H9 (cell line): Measurements from ENCODE around the gene ARMC9. TPM values are rescaled to one million over a fixed set of nuclear protein-coding genes. Genes with fewer than 3 reads are reported as not detected.

Experiments used
- DNase-seq: peaks from one replicate; pipeline ENCODE4 v3.0.0-alpha.2; 2017
- H2AFZ ChIP-seq: one replicate; pipeline ENCODE4 v1.6.1; 2013; ENCODE audit warnings: mild to moderate bottlenecking, low read length, control low read depth, moderate library complexity
- H2AK5ac ChIP-seq: 2 replicates; pipeline ENCODE4 v1.6.1; 2013; ENCODE audit warnings: low read length, control low read depth, mixed read lengths; ENCODE audit not compliant: insufficient read length
- H2BK120ac ChIP-seq: one replicate; pipeline ENCODE4 v1.6.1; 2013; ENCODE audit warnings: low read depth, mild to moderate bottlenecking, low read length, control low read depth, inconsistent platforms; ENCODE audit not compliant: poor library complexity, severe bottlenecking
- H2BK12ac ChIP-seq: 2 replicates; pipeline ENCODE4 v1.6.1; 2013; ENCODE audit warnings: low read length, control low read depth, mixed read lengths, low read depth; ENCODE audit not compliant: insufficient read length
- H2BK15ac ChIP-seq: 2 replicates; pipeline ENCODE4 v1.6.1; 2013; ENCODE audit warnings: low read depth, low read length, control low read depth
- H2BK20ac ChIP-seq: one replicate; pipeline ENCODE4 v1.6.1; 2013; ENCODE audit warnings: low read depth, mild to moderate bottlenecking, low read length, control low read depth, inconsistent platforms; ENCODE audit not compliant: poor library complexity, severe bottlenecking
- H2BK5ac ChIP-seq: 2 replicates; pipeline ENCODE4 v1.6.1; 2013; ENCODE audit warnings: low read length, control low read depth, mixed read lengths; ENCODE audit not compliant: insufficient read length
- H3K14ac ChIP-seq: 2 replicates; pipeline ENCODE4 v1.6.1; 2013; ENCODE audit warnings: low read length, control low read depth; ENCODE audit not compliant: insufficient read depth
- H3K18ac ChIP-seq: 2 replicates; pipeline ENCODE4 v1.6.1; 2013; ENCODE audit warnings: low read depth, mild to moderate bottlenecking, mixed read lengths, low read length, control low read depth; ENCODE audit not compliant: insufficient read length
- H3K23ac ChIP-seq: 2 replicates; pipeline ENCODE4 v1.6.1; 2013; ENCODE audit warnings: low read length, control low read depth, mixed read lengths, low read depth; ENCODE audit not compliant: insufficient read length
- H3K23me2 ChIP-seq: 2 replicates; pipeline ENCODE4 v1.6.1; 2013; ENCODE audit warnings: low read depth, mild to moderate bottlenecking, mixed read lengths, low read length, control low read depth; ENCODE audit not compliant: insufficient read length, poor library complexity, severe bottlenecking
- H3K27ac ChIP-seq: 2 replicates; pipeline ENCODE4 v1.5.1; 2013; ENCODE audit warnings: low read length, control low read depth, mixed read lengths, low read depth; ENCODE audit not compliant: insufficient read length
- H3K27me3 ChIP-seq: 2 replicates; pipeline ENCODE4 v1.6.1; 2013; ENCODE audit warnings: low read length, control low read depth, inconsistent platforms; ENCODE audit not compliant: insufficient read depth
- H3K4ac ChIP-seq: 2 replicates; pipeline ENCODE4 v1.6.1; 2013; ENCODE audit warnings: low read depth, mild to moderate bottlenecking, control low read depth, inconsistent platforms, low read length, moderate library complexity
- H3K4me1 ChIP-seq: 2 replicates; pipeline ENCODE4 v1.6.1; 2013; ENCODE audit warnings: low read length, control low read depth, inconsistent platforms; ENCODE audit not compliant: insufficient read depth
- H3K4me2 ChIP-seq: 2 replicates; pipeline ENCODE4 v1.6.1; 2013; ENCODE audit warnings: low read length, control low read depth, mixed read lengths; ENCODE audit not compliant: insufficient read length, insufficient read depth
- H3K56ac ChIP-seq: 2 replicates; pipeline ENCODE4 v1.6.1; 2013; ENCODE audit warnings: low read depth, mild to moderate bottlenecking, mixed read lengths, low read length, control low read depth; ENCODE audit not compliant: insufficient read length
- H3K79me1 ChIP-seq: 2 replicates; pipeline ENCODE4 v1.6.1; 2013; ENCODE audit warnings: low read depth, mild to moderate bottlenecking, moderate library complexity, low read length, control low read depth, inconsistent platforms; ENCODE audit not compliant: insufficient read depth, poor library complexity, severe bottlenecking
- H3K79me2 ChIP-seq: 2 replicates; pipeline ENCODE4 v1.6.1; 2013; ENCODE audit warnings: low read length, control low read depth, inconsistent platforms; ENCODE audit not compliant: insufficient read depth
- H3K9ac ChIP-seq: 2 replicates; pipeline ENCODE4 v1.6.1; 2013; ENCODE audit warnings: low read length, control low read depth, mixed read lengths; ENCODE audit not compliant: insufficient read length; ENCODE audit errors: extremely low read depth
- H3K9me3 ChIP-seq: one replicate; pipeline ENCODE4 v1.6.1; 2013; ENCODE audit warnings: low read depth, low read length, inconsistent platforms; ENCODE audit not compliant: control insufficient read depth
- H3T11ph ChIP-seq: one replicate; pipeline ENCODE4 v1.6.1; 2013; ENCODE audit warnings: mild to moderate bottlenecking, low read length, control low read depth, inconsistent platforms
- H4K20me1 ChIP-seq: one replicate; pipeline ENCODE4 v1.6.1; 2013; ENCODE audit not compliant: control insufficient read depth, insufficient read length, insufficient read depth
- H4K5ac ChIP-seq: 2 replicates; pipeline ENCODE4 v1.6.1; 2013; ENCODE audit warnings: low read depth, mild to moderate bottlenecking, mixed read lengths, low read length, control low read depth; ENCODE audit not compliant: insufficient read length
- H4K8ac ChIP-seq: replicated peaks from 2 replicates; pipeline ENCODE4 v1.6.1; 2013; ENCODE audit warnings: low read length, control low read depth, mixed read lengths, low read depth; ENCODE audit not compliant: insufficient read length
- H4K91ac ChIP-seq: 2 replicates; pipeline ENCODE4 v1.6.1; 2013; ENCODE audit warnings: low read depth, mild to moderate bottlenecking, moderate library complexity, mixed read lengths, low read length, control low read depth; ENCODE audit not compliant: insufficient read length
- H3K27ac Mint-ChIP-seq, 3 experiments: 2 replicates in 2 of 3; 3 replicates in 1 of 3; pipeline ENCODE4 v1.8.0; 2020 to 2021; ENCODE audit warnings: mixed read lengths in 3 of 3, mild to moderate bottlenecking in 1 of 3, moderate library complexity in 1 of 3
- H3K27me3 Mint-ChIP-seq: 2 replicates; pipeline ENCODE4 v1.8.0; 2021; ENCODE audit warnings: low read depth, mild to moderate bottlenecking, moderate library complexity, mixed read lengths
- H3K36me3 Mint-ChIP-seq, 3 experiments: 2 replicates in 2 of 3; 3 replicates in 1 of 3; pipeline ENCODE4 v1.8.0; 2020 to 2021; ENCODE audit warnings: low read depth in 3 of 3, mixed read lengths in 3 of 3; ENCODE audit not compliant: insufficient read depth in 1 of 3
- H3K4me1 Mint-ChIP-seq, 2 experiments: 2 replicates each; pipeline ENCODE4 v1.8.0; 2020; ENCODE audit warnings: mixed read lengths in 2 of 2
- H3K4me3 Mint-ChIP-seq, 2 experiments: 2 replicates in 1 of 2; 3 replicates in 1 of 2; pipeline ENCODE4 v1.8.0; 2020 to 2021; ENCODE audit warnings: mild to moderate bottlenecking in 2 of 2, mixed read lengths in 2 of 2, moderate library complexity in 1 of 2
- H3K9me3 Mint-ChIP-seq, 2 experiments: 2 replicates in 1 of 2; 3 replicates in 1 of 2; pipeline ENCODE4 v1.8.0; 2020; ENCODE audit warnings: mild to moderate bottlenecking in 2 of 2, mixed read lengths in 2 of 2, moderate library complexity in 1 of 2
- CTCF ChIP-seq: fragments of 200-600 bp; sonication (generic); conservative IDR thresholded peaks from 3 replicates; pipeline ENCODE4 v1.8.0; 2021; ENCODE audit warnings: antibody characterized with exemption, mild to moderate bottlenecking
- WGBS: extraction: QIAGEN DNeasy Blood & Tissue Kit; methylation state at CpG from one replicate; pipeline ENCODE4 v1.1.7; 2013; ENCODE audit warnings: missing lambda C conversion rate, low lambda C conversion rate, mixed read lengths; ENCODE audit not compliant: insufficient read length; ENCODE audit errors: extremely low coverage; 5-methylcytosine and 5-hydroxymethylcytosine counted together
- total RNA-seq: library from RNA; stranded (reverse); gene quantifications from 2 replicates; pipeline ENCODE4 v1.2.1, GENCODE V29; 2021

The ARMC9 gene
- total RNA-seq, 1 experiment from 2014 or later, result 37.6 TPM

- Histone ChIP-seq H3K4ac (no peak within 1 kb of the TSS), H3K23me2 (peaks cover 9% of the 10 kb centered on the region), H3K4me1 (no peaks in the 10 kb centered on the region; the same call in 1 of the 2 replicates), H3K9ac (no peak within 1 kb of the TSS), H2BK120ac (no peak within 1 kb of the TSS), H3K56ac (no peak within 1 kb of the TSS), H3K23ac (no peak within 1 kb of the TSS), H4K20me1 (no peaks in the 10 kb centered on the region), H4K8ac (no peak within 1 kb of the TSS), H3K4me2 (peak within 1 kb of the TSS; percentile 48), H2AK5ac (no peak within 1 kb of the TSS), H3K27ac (no peak within 1 kb of the TSS), H4K91ac (no peak within 1 kb of the TSS), H3K27me3 (no peaks in the 10 kb centered on the region), H3K79me2 (no peaks in the 10 kb centered on the region; the same call in 1 of the 2 replicates), H3K9me3 (no peaks in the 10 kb centered on the region), H2BK12ac (no peak within 1 kb of the TSS), H3K79me1 (no peaks in the 10 kb centered on the region), H3K14ac (peak within 1 kb of the TSS; percentile 37; the same call in 1 of the 2 replicates), H2BK20ac (no peak within 1 kb of the TSS), H2BK5ac (no peak within 1 kb of the TSS), H3T11ph (no peak within 1 kb of the TSS), H4K5ac (no peak within 1 kb of the TSS), H2BK15ac (no peak within 1 kb of the TSS), H2AFZ (no peak within 1 kb of the TSS), H3K18ac (no peak within 1 kb of the TSS)
- H3K27me3 Mint-ChIP-seq, result peaks cover 3% of the 10 kb centered on the region; the same call in 1 of the 2 replicates
- no peaks in the 10 kb centered on the region; a peak in 1 of 5 replicates for H3K9me3 Mint-ChIP-seq
- peak within 1 kb of the TSS; percentile 72 to 82 for H3K4me3 Mint-ChIP-seq
- peak within 1 kb of the TSS in 1 of 3 experiments; percentile 61; a peak in 1 of 7 replicates for H3K27ac Mint-ChIP-seq
- no peak for TF ChIP-seq CTCF
- peaks cover 47 to 48% of the 10 kb centered on the region in 2 experiments for H3K4me1 Mint-ChIP-seq
- peaks cover 8 to 15% (median 12%) of the 10 kb centered on the region in 3 experiments; a peak in 6 of 7 replicates for H3K36me3 Mint-ChIP-seq
- no peak for DNase-seq
- WGBS, result no CpG with 5 or more reads among the region's 95 CpGs
Measured at GRCh38 chr2:231395188-231396057, 197.0 kb downstream of the ARMC9 start, which contains the start of gene B3GNT7. B3GNT7 (plus strand) TSS chr2:231395710; CDS start chr2:231395804, 94 bp downstream.
